B cell (primary cell): Measurements from ENCODE around the gene ZNF440.
"Not testable (repeated sequence)": the region's sequence is repeated elsewhere in the genome, so short reads cannot be mapped to it uniquely, and the experiment has no call there.

Source experiments
- EZH2 ChIP-seq: IDR thresholded peaks from 2 replicates; pipeline ENCODE4 v1.6.1; 2012; ENCODE audit warnings: borderline replicate concordance, low read depth, mild to moderate bottlenecking, moderate library complexity, low read length; ENCODE audit not compliant: insufficient read depth, poor library complexity, severe bottlenecking
- TF ChIP-seq, protein P1 (sequence below): fragments of 200-600 bp; IDR thresholded peaks from one replicate; pipeline ENCODE4 v1.8.0; 2022; ENCODE audit warnings: antibody characterized with exemption, mild to moderate bottlenecking

DNA sequence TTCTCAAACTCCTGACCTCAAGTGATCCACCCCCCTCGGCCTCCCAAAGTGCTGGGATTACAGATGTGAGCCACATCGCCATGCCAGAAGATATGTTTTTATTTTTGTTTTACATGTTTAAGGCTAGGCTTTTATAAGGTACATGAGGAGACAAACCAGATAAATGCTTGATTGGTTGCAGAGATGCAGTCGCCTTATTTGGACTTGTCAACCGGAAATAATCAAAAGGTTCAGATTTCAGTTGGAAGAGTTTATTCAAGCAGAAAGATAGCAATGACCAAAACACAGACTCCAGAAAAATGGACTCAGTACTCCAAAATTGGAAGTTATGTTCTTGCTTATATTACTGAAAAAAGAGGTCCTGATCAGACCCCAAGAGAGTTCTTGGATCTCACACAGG is 36.2 kb downstream of the ZNF440 start:
- TF ChIP-seq, protein P1, sequence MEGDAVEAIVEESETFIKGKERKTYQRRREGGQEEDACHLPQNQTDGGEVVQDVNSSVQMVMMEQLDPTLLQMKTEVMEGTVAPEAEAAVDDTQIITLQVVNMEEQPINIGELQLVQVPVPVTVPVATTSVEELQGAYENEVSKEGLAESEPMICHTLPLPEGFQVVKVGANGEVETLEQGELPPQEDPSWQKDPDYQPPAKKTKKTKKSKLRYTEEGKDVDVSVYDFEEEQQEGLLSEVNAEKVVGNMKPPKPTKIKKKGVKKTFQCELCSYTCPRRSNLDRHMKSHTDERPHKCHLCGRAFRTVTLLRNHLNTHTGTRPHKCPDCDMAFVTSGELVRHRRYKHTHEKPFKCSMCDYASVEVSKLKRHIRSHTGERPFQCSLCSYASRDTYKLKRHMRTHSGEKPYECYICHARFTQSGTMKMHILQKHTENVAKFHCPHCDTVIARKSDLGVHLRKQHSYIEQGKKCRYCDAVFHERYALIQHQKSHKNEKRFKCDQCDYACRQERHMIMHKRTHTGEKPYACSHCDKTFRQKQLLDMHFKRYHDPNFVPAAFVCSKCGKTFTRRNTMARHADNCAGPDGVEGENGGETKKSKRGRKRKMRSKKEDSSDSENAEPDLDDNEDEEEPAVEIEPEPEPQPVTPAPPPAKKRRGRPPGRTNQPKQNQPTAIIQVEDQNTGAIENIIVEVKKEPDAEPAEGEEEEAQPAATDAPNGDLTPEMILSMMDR = not testable (repeated sequence)
- not testable (repeated sequence) for TF ChIP-seq EZH2
